HepG2 (cell line): ENCODE results near the gene BFAR. TPM values are rescaled to one million over a fixed set of nuclear protein-coding genes. Genes with fewer than 3 reads are reported as not detected.

Source experiments
- CHD4 ChIP-seq: fragments of 200-600 bp; sonication (generic); IDR thresholded peaks from 2 replicates; pipeline ENCODE4 v1.7.0; 2017; ENCODE audit warnings: mild to moderate bottlenecking, low read length, borderline replicate concordance
- HNF4G ChIP-seq, 2 experiments: sonication (generic) in 1 of 2; formaldehyde crosslinking in 1 of 2; IDR thresholded peaks; 2 replicates each; pipeline versions ENCODE4 v1.4.0 to v1.6.1; 2011 to 2020; ENCODE audit warnings: borderline replicate concordance in 2 of 2, low read depth in 2 of 2, mild to moderate bottlenecking in 2 of 2, low read length in 1 of 2, missing genetic modification reagents in 1 of 2, moderate library complexity in 1 of 2
- HNRNPK ChIP-seq: fragments of 200-400 bp; formaldehyde crosslinking; IDR thresholded peaks from 2 replicates; pipeline ENCODE4 v1.6.1; 2018; ENCODE audit warnings: low read length, low read depth, moderate library complexity, mild to moderate bottlenecking; ENCODE audit not compliant: poor library complexity, severe bottlenecking
- JUND ChIP-seq: sonication (generic); formaldehyde crosslinking; IDR thresholded peaks from 2 replicates; pipeline ENCODE4 v1.8.0; 2022; ENCODE audit warnings: mild to moderate bottlenecking, missing genetic modification reagents
- PCBP1 ChIP-seq: fragments of 200-400 bp; formaldehyde crosslinking; IDR thresholded peaks from 2 replicates; pipeline ENCODE4 v1.6.1; 2017; ENCODE audit warnings: mild to moderate bottlenecking, low read depth, low read length, borderline replicate concordance
- SCMH1 ChIP-seq: sonication (generic); formaldehyde crosslinking; IDR thresholded peaks from 2 replicates; pipeline ENCODE4 v1.9.0; 2021; ENCODE audit warnings: missing genetic modification reagents, mild to moderate bottlenecking, borderline replicate concordance
- SOX13 ChIP-seq, 3 experiments: fragments of 450-650 bp in 1 of 3; sonication (generic) in 1 of 3; formaldehyde crosslinking in 1 of 3; IDR thresholded peaks in 2 of 3; conservative IDR thresholded peaks in 1 of 3; 2 replicates each; pipeline versions ENCODE4 v1.5.0 to v1.6.1; 2016 to 2020; ENCODE audit warnings: antibody characterized with exemption in 1 of 3, mild to moderate bottlenecking in 1 of 3, missing compliant biosample characterization in 1 of 3, missing genetic modification reagents in 1 of 3, moderate library complexity in 1 of 3
- ZNF530 ChIP-seq: sonication (generic); formaldehyde crosslinking; IDR thresholded peaks from 2 replicates; pipeline ENCODE4 v1.5.0; 2020; ENCODE audit warnings: low read depth, mild to moderate bottlenecking, missing genetic modification reagents
- ZNF776 ChIP-seq: sonication (generic); formaldehyde crosslinking; IDR thresholded peaks from 2 replicates; pipeline ENCODE4 v1.4.0; 2020; ENCODE audit warnings: mild to moderate bottlenecking, missing genetic modification reagents
- ZNF792 ChIP-seq: IDR thresholded peaks from 2 replicates; pipeline ENCODE4 v1.6.1; 2016
- polyA plus RNA-seq, 8 experiments: library from polyadenylated mRNA; depleted of rRNA in 3 of 8; stranded (reverse) in 7 of 8; unstranded in 1 of 8; fragments of >200 nt; fragmentation: Illumina TruSeq in 4 of 8; extraction: Trizol in 4 of 8; gene quantifications; 2 replicates each; pipeline versions ENCODE4 v1.2.1 to v1.2.3, GENCODE V29; 2011 to 2016; ENCODE audit warnings: low read depth in 4 of 8, missing spikeins in 1 of 8, mixed read lengths in 1 of 8; ENCODE audit not compliant: insufficient read depth in 1 of 8
- total RNA-seq, 5 experiments: library from RNA; depleted of rRNA; stranded (reverse); fragments of >200 nt; fragmentation: Illumina TruSeq; extraction: Trizol; gene quantifications; 2 replicates each; pipeline ENCODE4 v1.2.3, GENCODE V29; 2016; ENCODE audit warnings: low read depth in 1 of 5
- TF ChIP-seq, protein P1 (sequence below): sonication (generic); formaldehyde crosslinking; conservative IDR thresholded peaks from 2 replicates; pipeline ENCODE4 v1.4.0; 2020; ENCODE audit warnings: missing genetic modification reagents
- TF ChIP-seq, protein P2 (sequence below): sonication (generic); formaldehyde crosslinking; IDR thresholded peaks from 2 replicates; pipeline ENCODE4 v1.8.1; 2023; ENCODE audit warnings: mild to moderate bottlenecking, missing genetic modification reagents
- TF ChIP-seq, protein P3 (sequence below): sonication (generic); formaldehyde crosslinking; IDR thresholded peaks from 2 replicates; pipeline ENCODE4 v1.4.0; 2020; ENCODE audit warnings: mild to moderate bottlenecking, missing genetic modification reagents, borderline replicate concordance
- TF ChIP-seq, protein P4 (sequence below): sonication (generic); formaldehyde crosslinking; conservative IDR thresholded peaks from 2 replicates; pipeline ENCODE4 v1.4.0; 2020; ENCODE audit warnings: missing genetic modification reagents
- TF ChIP-seq, protein P5 (sequence below): sonication (generic); formaldehyde crosslinking; IDR thresholded peaks from 2 replicates; pipeline ENCODE4 v1.8.1; 2023; ENCODE audit warnings: mild to moderate bottlenecking, missing genetic modification reagents, borderline replicate concordance

The BFAR gene
- total and polyA plus RNA-seq, 2 of the 13 experiments (the other 11 are each of a cell fraction or from before 2014, with no cell fraction given): 96.9 to 120 TPM

DNA sequence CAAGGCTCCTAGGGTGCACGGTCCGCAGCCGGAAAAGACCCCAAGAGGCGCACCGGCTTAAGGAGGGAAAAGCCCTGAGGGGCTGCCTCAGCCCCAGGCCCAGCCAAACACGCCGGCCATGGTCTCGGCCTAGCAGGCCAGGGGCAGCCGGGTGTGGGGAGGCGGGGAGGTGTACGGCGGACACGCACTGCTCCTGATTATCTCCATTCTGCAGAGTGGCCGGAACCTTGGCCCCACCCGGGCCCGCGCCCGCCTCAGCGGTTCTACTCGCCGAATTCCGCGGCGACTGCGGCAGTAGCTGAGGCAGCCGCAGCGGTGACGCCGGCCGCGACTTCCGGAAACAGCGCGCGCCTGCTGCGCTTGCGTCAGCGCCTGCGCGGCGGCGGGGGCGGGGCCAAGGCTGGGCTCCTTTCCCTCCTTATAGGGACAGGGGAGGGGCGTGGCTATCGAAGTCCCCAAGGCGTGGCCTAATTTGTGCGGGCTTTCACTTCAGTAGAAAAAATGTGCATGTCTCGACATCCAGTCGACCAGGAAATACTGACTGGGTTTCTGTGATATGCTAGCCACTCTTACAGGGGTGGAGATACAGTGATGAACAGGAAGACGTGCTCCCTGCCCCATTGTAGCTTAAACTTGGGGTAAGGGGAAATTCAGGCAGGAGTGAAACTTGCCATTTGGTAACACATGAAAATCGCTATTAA lies 2.7 kb upstream of the BFAR start, which contains the start of gene PARN (continued):
- TF ChIP-seq HNF4G (IDR thresholded peaks at IDR 0.05; ENCODE audit: borderline replicate concordance, low read depth, low read length) (0 out of 2 replicates have a peak, but pooled peaks have one; percentile 4), HNF4G (CRISPR knock-in tag; IDR thresholded peaks at IDR 0.05; ENCODE audit: borderline replicate concordance, low read depth) (peak; percentile 78), ZNF776 (CRISPR knock-in tag) (peak; percentile 98), JUND (CRISPR knock-in tag) (no peak), HNRNPK (peak; percentile 31), ZNF792 (peak; percentile 63; the same call in 1 of the 2 replicates), SCMH1 (CRISPR knock-in tag) (no peak), PCBP1 (0 out of 2 replicates have a peak, but pooled peaks have one; percentile 69), CHD4 (peak; percentile 35; the same call in 1 of the 2 replicates), SOX13 (IDR thresholded peaks at IDR 0.05) (no peak; the same call in 1 of the 2 replicates), SOX13 (CRISPR knock-in tag; conservative IDR thresholded peaks at IDR 0.05 in 1 of 2, IDR thresholded peaks at IDR 0.05 in 1 of 2) (peak in 1 of 2 experiments; percentile 43; a peak in 2 of 4 replicates), ZNF530 (CRISPR knock-in tag) (no peak)
- TF ChIP-seq, protein P1, sequence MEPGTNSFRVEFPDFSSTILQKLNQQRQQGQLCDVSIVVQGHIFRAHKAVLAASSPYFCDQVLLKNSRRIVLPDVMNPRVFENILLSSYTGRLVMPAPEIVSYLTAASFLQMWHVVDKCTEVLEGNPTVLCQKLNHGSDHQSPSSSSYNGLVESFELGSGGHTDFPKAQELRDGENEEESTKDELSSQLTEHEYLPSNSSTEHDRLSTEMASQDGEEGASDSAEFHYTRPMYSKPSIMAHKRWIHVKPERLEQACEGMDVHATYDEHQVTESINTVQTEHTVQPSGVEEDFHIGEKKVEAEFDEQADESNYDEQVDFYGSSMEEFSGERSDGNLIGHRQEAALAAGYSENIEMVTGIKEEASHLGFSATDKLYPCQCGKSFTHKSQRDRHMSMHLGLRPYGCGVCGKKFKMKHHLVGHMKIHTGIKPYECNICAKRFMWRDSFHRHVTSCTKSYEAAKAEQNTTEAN (CRISPR knock-in tag): peak; percentile 67
- TF ChIP-seq, protein P2, sequence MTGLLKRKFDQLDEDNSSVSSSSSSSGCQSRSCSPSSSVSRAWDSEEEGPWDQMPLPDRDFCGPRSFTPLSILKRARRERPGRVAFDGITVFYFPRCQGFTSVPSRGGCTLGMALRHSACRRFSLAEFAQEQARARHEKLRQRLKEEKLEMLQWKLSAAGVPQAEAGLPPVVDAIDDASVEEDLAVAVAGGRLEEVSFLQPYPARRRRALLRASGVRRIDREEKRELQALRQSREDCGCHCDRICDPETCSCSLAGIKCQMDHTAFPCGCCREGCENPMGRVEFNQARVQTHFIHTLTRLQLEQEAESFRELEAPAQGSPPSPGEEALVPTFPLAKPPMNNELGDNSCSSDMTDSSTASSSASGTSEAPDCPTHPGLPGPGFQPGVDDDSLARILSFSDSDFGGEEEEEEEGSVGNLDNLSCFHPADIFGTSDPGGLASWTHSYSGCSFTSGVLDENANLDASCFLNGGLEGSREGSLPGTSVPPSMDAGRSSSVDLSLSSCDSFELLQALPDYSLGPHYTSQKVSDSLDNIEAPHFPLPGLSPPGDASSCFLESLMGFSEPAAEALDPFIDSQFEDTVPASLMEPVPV (CRISPR knock-in tag): peak; percentile 96; the same call in 1 of the 2 replicates
- TF ChIP-seq, protein P3, sequence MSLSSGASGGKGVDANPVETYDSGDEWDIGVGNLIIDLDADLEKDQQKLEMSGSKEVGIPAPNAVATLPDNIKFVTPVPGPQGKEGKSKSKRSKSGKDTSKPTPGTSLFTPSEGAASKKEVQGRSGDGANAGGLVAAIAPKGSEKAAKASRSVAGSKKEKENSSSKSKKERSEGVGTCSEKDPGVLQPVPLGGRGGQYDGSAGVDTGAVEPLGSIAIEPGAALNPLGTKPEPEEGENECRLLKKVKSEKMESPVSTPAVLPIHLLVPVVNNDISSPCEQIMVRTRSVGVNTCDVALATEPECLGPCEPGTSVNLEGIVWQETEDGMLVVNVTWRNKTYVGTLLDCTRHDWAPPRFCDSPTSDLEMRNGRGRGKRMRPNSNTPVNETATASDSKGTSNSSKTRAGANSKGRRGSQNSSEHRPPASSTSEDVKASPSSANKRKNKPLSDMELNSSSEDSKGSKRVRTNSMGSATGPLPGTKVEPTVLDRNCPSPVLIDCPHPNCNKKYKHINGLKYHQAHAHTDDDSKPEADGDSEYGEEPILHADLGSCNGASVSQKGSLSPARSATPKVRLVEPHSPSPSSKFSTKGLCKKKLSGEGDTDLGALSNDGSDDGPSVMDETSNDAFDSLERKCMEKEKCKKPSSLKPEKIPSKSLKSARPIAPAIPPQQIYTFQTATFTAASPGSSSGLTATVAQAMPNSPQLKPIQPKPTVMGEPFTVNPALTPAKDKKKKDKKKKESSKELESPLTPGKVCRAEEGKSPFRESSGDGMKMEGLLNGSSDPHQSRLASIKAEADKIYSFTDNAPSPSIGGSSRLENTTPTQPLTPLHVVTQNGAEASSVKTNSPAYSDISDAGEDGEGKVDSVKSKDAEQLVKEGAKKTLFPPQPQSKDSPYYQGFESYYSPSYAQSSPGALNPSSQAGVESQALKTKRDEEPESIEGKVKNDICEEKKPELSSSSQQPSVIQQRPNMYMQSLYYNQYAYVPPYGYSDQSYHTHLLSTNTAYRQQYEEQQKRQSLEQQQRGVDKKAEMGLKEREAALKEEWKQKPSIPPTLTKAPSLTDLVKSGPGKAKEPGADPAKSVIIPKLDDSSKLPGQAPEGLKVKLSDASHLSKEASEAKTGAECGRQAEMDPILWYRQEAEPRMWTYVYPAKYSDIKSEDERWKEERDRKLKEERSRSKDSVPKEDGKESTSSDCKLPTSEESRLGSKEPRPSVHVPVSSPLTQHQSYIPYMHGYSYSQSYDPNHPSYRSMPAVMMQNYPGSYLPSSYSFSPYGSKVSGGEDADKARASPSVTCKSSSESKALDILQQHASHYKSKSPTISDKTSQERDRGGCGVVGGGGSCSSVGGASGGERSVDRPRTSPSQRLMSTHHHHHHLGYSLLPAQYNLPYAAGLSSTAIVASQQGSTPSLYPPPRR (CRISPR knock-in tag): no peak; the same call in 1 of the 2 replicates
- TF ChIP-seq, protein P4, sequence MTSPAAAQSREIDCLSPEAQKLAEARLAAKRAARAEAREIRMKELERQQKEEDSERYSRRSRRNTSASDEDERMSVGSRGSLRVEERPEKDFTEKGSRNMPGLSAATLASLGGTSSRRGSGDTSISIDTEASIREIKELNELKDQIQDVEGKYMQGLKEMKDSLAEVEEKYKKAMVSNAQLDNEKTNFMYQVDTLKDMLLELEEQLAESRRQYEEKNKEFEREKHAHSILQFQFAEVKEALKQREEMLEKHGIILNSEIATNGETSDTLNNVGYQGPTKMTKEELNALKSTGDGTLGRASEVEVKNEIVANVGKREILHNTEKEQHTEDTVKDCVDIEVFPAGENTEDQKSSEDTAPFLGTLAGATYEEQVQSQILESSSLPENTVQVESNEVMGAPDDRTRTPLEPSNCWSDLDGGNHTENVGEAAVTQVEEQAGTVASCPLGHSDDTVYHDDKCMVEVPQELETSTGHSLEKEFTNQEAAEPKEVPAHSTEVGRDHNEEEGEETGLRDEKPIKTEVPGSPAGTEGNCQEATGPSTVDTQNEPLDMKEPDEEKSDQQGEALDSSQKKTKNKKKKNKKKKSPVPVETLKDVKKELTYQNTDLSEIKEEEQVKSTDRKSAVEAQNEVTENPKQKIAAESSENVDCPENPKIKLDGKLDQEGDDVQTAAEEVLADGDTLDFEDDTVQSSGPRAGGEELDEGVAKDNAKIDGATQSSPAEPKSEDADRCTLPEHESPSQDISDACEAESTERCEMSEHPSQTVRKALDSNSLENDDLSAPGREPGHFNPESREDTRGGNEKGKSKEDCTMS: no peak; the same call in none of the 2 replicates
- TF ChIP-seq, protein P5, sequence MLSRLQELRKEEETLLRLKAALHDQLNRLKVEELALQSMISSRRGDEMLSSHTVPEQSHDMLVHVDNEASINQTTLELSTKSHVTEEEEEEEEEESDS (CRISPR knock-in tag): peak; percentile 93; the same call in 1 of the 2 replicates
